Measurements from ENCODE around the gene C2orf80.
"Not testable (repeated sequence)": the region's sequence is repeated elsewhere in the genome, so short reads cannot be mapped to it uniquely, and the experiment has no call there.

The C2orf80 gene

GRCh38 chr2:208135794-208136715 is 53.8 kb downstream of the C2orf80 start:
- no peak for DNase-seq (ENCODE audit: low read depth)

- no peak for DNase-seq (ENCODE audit: low read depth)
Measured at GRCh38 chr2:208134928-208135586, 54.8 kb downstream of the C2orf80 start.

GRCh38 chr2:208130712-208131110 is 59.1 kb downstream of the C2orf80 start:
- no peak for DNase-seq (ENCODE audit: low read depth)

- no peak for DNase-seq (ENCODE audit: low read depth)
Measured at GRCh38 chr2:208129744-208130711, 59.8 kb downstream of the C2orf80 start, which contains the start of gene CRYGC. CRYGC (minus strand) TSS chr2:208129828; CDS start chr2:208129792, 36 bp downstream.

DNA sequence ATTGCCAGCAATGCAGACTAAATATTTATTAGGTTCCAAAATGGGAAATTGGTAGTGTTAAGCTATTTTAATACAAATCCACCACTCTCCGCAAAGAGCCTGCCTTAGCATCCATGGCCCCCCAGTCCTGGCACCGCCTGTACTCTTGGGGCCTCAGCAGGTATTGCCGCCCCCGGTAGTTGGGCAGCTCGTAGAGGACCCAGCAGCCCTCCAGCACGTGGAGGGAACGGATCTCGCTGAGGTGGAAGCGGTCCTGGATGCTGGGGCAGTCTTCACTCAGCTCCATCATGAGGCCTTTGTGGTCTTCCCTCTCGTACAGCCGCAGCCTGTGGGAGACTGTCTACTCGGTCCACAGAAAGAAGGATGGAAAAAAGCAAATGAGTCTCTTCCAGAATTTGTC is 61.7 kb downstream of the C2orf80 start:
- DNase-seq (ENCODE audit: low read depth): no peak

- DNase-seq (ENCODE audit: low read depth): no peak
Measured at GRCh38 chr2:208127090-208127489, 62.7 kb downstream of the C2orf80 start.

- DNase-seq (ENCODE audit: low read depth): no peak
Measured at GRCh38 chr2:208125251-208125650, 64.6 kb downstream of the C2orf80 start.

- DNase-seq (ENCODE audit: low read depth): not testable (repeated sequence)
Measured at GRCh38 chr2:208124013-208124715, 65.7 kb downstream of the C2orf80 start, which contains the start of gene CRYGD. CRYGD (minus strand) TSS chr2:208124524; CDS start chr2:208124473, 51 bp downstream.

DNA sequence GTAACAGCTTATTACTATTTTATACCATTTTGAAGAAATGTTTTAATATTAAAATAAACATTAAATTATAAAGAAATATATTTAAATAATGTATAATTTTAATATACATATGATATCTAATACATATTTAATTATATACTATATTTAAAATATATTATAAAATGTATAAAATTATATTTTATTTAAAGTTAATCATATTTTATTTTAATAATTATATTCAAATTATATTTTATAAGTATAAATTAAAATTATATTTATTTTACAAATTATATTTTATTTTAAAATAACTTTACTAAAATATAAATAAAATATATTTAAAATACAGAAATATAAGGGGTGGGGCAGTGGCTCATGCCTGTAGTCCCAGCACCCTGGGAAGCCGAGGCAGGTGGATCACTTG is 67.6 kb downstream of the C2orf80 start:
- DNase-seq (ENCODE audit: low read depth): no peak

GRCh38 chr2:208118918-208119317 is 70.9 kb downstream of the C2orf80 start:
- DNase-seq (ENCODE audit: low read depth): no peak

DNA sequence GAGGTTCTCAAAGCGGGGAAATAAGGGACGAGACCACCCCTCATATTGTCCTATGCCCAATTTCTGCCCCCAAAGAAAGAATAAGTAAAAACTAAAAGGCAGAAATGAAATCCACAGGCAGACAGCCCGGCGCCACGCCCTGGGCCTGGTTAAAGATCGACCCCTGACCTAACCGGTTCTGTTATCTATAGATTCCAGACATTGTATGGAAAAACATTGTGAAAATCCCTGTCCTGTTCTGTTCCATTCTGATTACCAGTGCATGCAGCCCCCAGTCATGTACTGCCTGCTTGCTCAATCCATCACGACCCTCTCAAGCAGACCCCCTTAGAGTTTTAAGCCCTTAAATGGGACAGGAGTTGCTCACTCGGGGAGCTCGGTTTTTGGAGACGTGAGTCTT is 72.4 kb downstream of the C2orf80 start:
- not testable (repeated sequence) for DNase-seq (ENCODE audit: low read depth)
